ENCODE results near the gene ZBTB20. TPM values are rescaled to one million over a fixed set of nuclear protein-coding genes. Genes with fewer than 3 reads are reported as not detected.

Gene ZBTB20
- total RNA-seq, 1 experiment from 2014 or later = 3.7 TPM

DNA sequence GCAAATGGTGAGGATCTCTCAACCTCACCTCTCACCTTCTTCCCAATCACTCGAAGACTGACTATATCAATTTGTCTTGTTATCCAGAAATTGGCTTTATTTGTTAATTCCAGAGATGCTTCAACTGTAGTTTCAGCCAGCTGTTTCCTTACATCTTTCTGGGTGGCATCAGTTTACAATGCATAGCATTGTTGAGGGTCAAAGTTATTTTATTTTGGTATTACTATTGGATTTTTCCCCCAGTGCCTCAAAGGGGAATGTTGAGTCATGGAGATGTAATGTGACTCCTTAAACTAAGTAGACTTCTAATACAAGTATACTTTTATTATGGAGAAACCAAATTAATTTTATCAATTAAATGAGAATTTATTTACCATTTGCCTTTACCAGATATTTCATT is 501.7 kb downstream of the ZBTB20 start:
- peak; percentile 50; the same call in 1 of the 2 replicates for ATAC-seq
- H2AFZ ChIP-seq (ENCODE audit: low read length) = no peak overlapping the region
- no peaks in the 10 kb centered on the region for H3K9me2 ChIP-seq (replicated peaks; ENCODE audit: low read length)
- H3K9ac ChIP-seq (ENCODE audit: low read length) = no peak overlapping the region
- no peaks in the 10 kb centered on the region for H3K9me3 ChIP-seq (ENCODE audit: low read length)
- CTCF ChIA-PET = no interaction called here
- no peaks in the 10 kb centered on the region for H3K79me2 ChIP-seq (ENCODE audit: low read length)
- no TSS peak for BruUV-seq (replicated peaks)
- H3K4me1 ChIP-seq (ENCODE audit: insufficient read depth, low read length) = peaks cover 13% of the 10 kb centered on the region; the same call in 1 of the 2 replicates
- no peaks in the 10 kb centered on the region for H3K36me3 ChIP-seq (ENCODE audit: low read depth, low read length)
- H3K27me3 ChIP-seq (ENCODE audit: low read length) = no peaks in the 10 kb centered on the region
- POLR2A ChIA-PET (ENCODE audit: unreplicated experiment) = interaction anchor here (0.5 kb wide), 1 partner anchor 18 kb away, joined by 3 read pairs; no protein-coding TSS in a partner anchor
- no peak overlapping the region for H3K4me2 ChIP-seq (ENCODE audit: low read length)
- DNase-seq = no peak
- H4K20me1 ChIP-seq (ENCODE audit: low read length) = no peaks in the 10 kb centered on the region
- no peak overlapping the region for H3K4me3 ChIP-seq (ENCODE audit: low read length)
- no peaks in the 10 kb centered on the region for H3F3A ChIP-seq (ENCODE audit: low read length, unreplicated experiment)
- TF ChIP-seq, protein P1, sequence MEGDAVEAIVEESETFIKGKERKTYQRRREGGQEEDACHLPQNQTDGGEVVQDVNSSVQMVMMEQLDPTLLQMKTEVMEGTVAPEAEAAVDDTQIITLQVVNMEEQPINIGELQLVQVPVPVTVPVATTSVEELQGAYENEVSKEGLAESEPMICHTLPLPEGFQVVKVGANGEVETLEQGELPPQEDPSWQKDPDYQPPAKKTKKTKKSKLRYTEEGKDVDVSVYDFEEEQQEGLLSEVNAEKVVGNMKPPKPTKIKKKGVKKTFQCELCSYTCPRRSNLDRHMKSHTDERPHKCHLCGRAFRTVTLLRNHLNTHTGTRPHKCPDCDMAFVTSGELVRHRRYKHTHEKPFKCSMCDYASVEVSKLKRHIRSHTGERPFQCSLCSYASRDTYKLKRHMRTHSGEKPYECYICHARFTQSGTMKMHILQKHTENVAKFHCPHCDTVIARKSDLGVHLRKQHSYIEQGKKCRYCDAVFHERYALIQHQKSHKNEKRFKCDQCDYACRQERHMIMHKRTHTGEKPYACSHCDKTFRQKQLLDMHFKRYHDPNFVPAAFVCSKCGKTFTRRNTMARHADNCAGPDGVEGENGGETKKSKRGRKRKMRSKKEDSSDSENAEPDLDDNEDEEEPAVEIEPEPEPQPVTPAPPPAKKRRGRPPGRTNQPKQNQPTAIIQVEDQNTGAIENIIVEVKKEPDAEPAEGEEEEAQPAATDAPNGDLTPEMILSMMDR (conservative IDR thresholded peaks at IDR 0.05; ENCODE audit: low read depth, low read length) = no peak
- no peak for TF ChIP-seq EZH2 (IDR thresholded peaks at IDR 0.05; ENCODE audit: low read length, unreplicated experiment)
- no peak for TF ChIP-seq EZH2phosphoT487 (IDR thresholded peaks at IDR 0.05; ENCODE audit: borderline replicate concordance, low read length)
- no peak overlapping the region for H3K27ac ChIP-seq (ENCODE audit: low read length)
- intact Hi-C loops (cut with micrococcal nuclease) = no loop called here

DNA sequence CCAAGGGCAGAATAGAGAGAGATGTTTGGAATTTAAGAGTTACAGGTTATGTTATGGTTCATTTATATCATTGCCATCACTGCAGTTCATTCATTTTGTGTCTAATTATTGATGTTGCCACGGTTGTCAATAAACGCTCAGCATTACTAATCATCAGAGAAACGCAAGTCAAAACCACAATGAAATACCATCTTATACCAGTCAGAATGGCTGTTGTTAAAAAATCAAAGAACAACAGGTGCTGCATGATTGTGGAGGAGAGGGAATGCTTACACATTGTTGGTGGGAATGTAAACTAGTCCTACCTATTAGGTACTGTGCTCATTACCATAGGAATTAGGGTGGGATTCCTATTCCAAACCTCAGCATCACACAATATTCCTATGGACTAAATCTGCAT is 502.7 kb downstream of the ZBTB20 start:
- Histone ChIP-seq H3K79me2 (ENCODE audit: low read length) (no peaks in the 10 kb centered on the region), H3K27me3 (ENCODE audit: low read length) (no peaks in the 10 kb centered on the region), H3K9me2 (replicated peaks; ENCODE audit: low read length) (no peaks in the 10 kb centered on the region), H3F3A (ENCODE audit: low read length, unreplicated experiment) (no peaks in the 10 kb centered on the region), H3K4me3 (ENCODE audit: low read length) (no peak overlapping the region), H3K4me1 (ENCODE audit: insufficient read depth, low read length) (peaks cover 5% of the 10 kb centered on the region; the same call in 1 of the 2 replicates), H3K36me3 (ENCODE audit: low read depth, low read length) (no peaks in the 10 kb centered on the region), H4K20me1 (ENCODE audit: low read length) (no peaks in the 10 kb centered on the region), H3K27ac (ENCODE audit: low read length) (no peak overlapping the region), H3K4me2 (ENCODE audit: low read length) (no peak overlapping the region), H3K9me3 (ENCODE audit: low read length) (no peaks in the 10 kb centered on the region), H3K9ac (ENCODE audit: low read length) (no peak overlapping the region), H2AFZ (ENCODE audit: low read length) (no peak overlapping the region)
- intact Hi-C loops (cut with micrococcal nuclease) = no loop called here
- ChIA-PET POLR2A (ENCODE audit: unreplicated experiment) (no interaction called here), CTCF (no interaction called here)
- TF ChIP-seq, protein P1 (conservative IDR thresholded peaks at IDR 0.05; ENCODE audit: low read depth, low read length) = no peak
- TF ChIP-seq EZH2phosphoT487 (IDR thresholded peaks at IDR 0.05; ENCODE audit: borderline replicate concordance, low read length) (no peak), EZH2 (IDR thresholded peaks at IDR 0.05; ENCODE audit: low read length, unreplicated experiment) (no peak)
- no TSS peak for BruUV-seq (replicated peaks)
- ATAC-seq (no peak), DNase-seq (peak; percentile 5)

DNA sequence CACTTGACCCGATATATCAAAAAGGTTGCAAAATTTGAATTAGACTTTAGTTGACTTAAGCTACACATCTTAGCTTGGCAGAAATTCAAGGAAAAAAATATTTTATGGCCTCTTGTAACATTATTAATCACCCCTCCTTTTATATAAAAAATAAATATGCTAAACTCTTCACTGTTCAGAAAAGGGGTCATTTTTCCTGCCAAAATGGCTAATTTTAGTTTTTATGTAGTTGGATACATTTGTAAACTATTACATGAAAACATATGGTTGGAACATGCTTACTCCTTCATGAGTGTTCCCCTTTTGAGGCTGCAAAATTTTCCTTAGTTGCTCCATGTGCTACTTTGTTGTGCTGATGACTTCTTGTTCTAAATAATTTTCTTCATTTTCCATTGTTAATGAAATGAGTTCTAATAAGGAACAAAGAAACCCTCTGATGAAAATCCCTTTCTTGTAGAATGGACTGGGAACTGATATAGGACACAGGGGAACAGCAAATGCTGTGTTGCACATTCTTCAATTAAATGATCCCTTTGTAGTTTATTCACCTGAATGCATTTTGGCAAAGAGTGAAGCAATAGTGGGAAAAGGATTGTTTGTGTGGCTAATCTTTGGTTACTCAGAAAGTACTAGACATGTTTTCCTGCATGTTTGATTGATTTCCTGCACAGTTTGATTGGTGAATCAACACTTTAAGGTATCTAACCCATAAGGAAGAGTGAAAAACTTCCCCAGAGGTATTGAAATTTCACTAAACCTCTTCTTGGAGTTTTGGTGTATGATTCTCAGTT is 503.9 kb downstream of the ZBTB20 start:
- H4K20me1 ChIP-seq (ENCODE audit: low read length) = no peaks in the 10 kb centered on the region
- TF ChIP-seq EZH2 (IDR thresholded peaks at IDR 0.05; ENCODE audit: low read length, unreplicated experiment) = no peak
- TF ChIP-seq, protein P1 (conservative IDR thresholded peaks at IDR 0.05; ENCODE audit: low read depth, low read length) = no peak
- no peak for TF ChIP-seq EZH2phosphoT487 (IDR thresholded peaks at IDR 0.05; ENCODE audit: borderline replicate concordance, low read length)
- POLR2A ChIA-PET (ENCODE audit: unreplicated experiment) = no interaction called here
- H3K9me3 ChIP-seq (ENCODE audit: low read length) = no peaks in the 10 kb centered on the region
- intact Hi-C loops (cut with micrococcal nuclease) = no loop called here
- H3K36me3 ChIP-seq (ENCODE audit: low read depth, low read length) = no peaks in the 10 kb centered on the region
- H3K27ac ChIP-seq (ENCODE audit: low read length) = no peak overlapping the region
- H3K4me2 ChIP-seq (ENCODE audit: low read length) = no peak overlapping the region
- H3K9ac ChIP-seq (ENCODE audit: low read length) = no peak overlapping the region
- no peak for DNase-seq
- no peaks in the 10 kb centered on the region for H3F3A ChIP-seq (ENCODE audit: low read length, unreplicated experiment)
- no peaks in the 10 kb centered on the region for H3K79me2 ChIP-seq (ENCODE audit: low read length)
- ATAC-seq = no peak; the same call in 1 of the 2 replicates
- no peak overlapping the region for H3K4me3 ChIP-seq (ENCODE audit: low read length)
- no peaks in the 10 kb centered on the region for H3K4me1 ChIP-seq (ENCODE audit: insufficient read depth, low read length)
- no TSS peak for BruUV-seq (replicated peaks)
- no peaks in the 10 kb centered on the region for H3K9me2 ChIP-seq (replicated peaks; ENCODE audit: low read length)
- CTCF ChIA-PET = no interaction called here
- H2AFZ ChIP-seq (ENCODE audit: low read length) = no peak overlapping the region
- no peaks in the 10 kb centered on the region for H3K27me3 ChIP-seq (ENCODE audit: low read length)

Measured in PC-3 (cell line).